Lower leg skin (tissue), 4 donors: ENCODE results near the gene HYAL2. TPM values are rescaled to one million over a fixed set of nuclear protein-coding genes. Genes with fewer than 3 reads are reported as not detected.

Source experiments
- DNase-seq, 2 donors: peaks; one replicate each; pipeline ENCODE4 v3.0.0-alpha.2; 2019; ENCODE audit warnings: low spot score in 2 of 2
- H3K4me3 ChIP-seq: fragments of 200-600 bp; sonication (generic); 2 replicates; pipeline ENCODE4 v1.5.1; 2017; ENCODE audit warnings: mild to moderate bottlenecking, low read depth; ENCODE audit not compliant: poor library complexity, severe bottlenecking
- CTCF ChIP-seq, 3 donors: fragments of 450-650 bp; IDR thresholded peaks; one replicate each; pipeline ENCODE4 v1.5.1; 2016; ENCODE audit warnings: antibody characterized with exemption in 3 of 3, mild to moderate bottlenecking in 3 of 3, moderate library complexity in 2 of 3
- POLR2A ChIP-seq, 2 donors: fragments of 450-650 bp; IDR thresholded peaks; one replicate each; pipeline ENCODE4 v1.6.1; 2016 to 2017; ENCODE audit warnings: antibody characterized with exemption in 2 of 2, mild to moderate bottlenecking in 1 of 2, moderate library complexity in 1 of 2
- WGBS, 2 donors: methylation state at CpG; one replicate each; pipeline ENCODE4 v1.1.5; 2018; 5-methylcytosine and 5-hydroxymethylcytosine counted together
- intact Hi-C: fragments of 100-400 bp; cut with DNase I; formaldehyde crosslinking; loops from one replicate; pipeline ENCODE4 v1.15.0; 2023; ENCODE audit warnings: low total_unique reads
- total RNA-seq, 4 donors: library from RNA; depleted of rRNA; stranded (reverse); fragments of >200 nt; gene quantifications; one replicate each; pipeline ENCODE4 v1.1.0, GENCODE V29; 2016

The HYAL2 gene
- total RNA-seq, 4 donors from 2014 or later, result 44.1 to 95.7 (median 72.9) TPM

GRCh38 chr3:50292159-50293078 is 30.1 kb downstream of the HYAL2 start, which contains the start of gene IFRD2:
IFRD2 (minus strand) TSS chr3:50292429; CDS start chr3:50292274, 155 bp downstream.
- 2 to 3% methylated on average over 6 to 63 of the region's 67 CpGs for WGBS, 2 donors
- H3K4me3 ChIP-seq, result peak within 1 kb of the TSS; percentile 82
- intact Hi-C loops, result no loop called here
- DNase-seq, result peak; percentile 96 to 99
- TF ChIP-seq POLR2A (IDR thresholded peaks at IDR 0.05) (no peak), CTCF (IDR thresholded peaks at IDR 0.05) (no peak)

- DNase-seq, result peak in 1 of 2 donors; percentile 88
- TF ChIP-seq CTCF (IDR thresholded peaks at IDR 0.05) (no peak), POLR2A (IDR thresholded peaks at IDR 0.05) (no peak)
- intact Hi-C loops, result no loop called here
- H3K4me3 ChIP-seq, result no peak overlapping the region
- 91 to 93% methylated on average over 16 of the region's 16 CpGs for WGBS, 2 donors
Observed at GRCh38 chr3:50290161-50290641, 32.3 kb downstream of the HYAL2 start.

- TF ChIP-seq POLR2A (IDR thresholded peaks at IDR 0.05) (no peak), CTCF (IDR thresholded peaks at IDR 0.05) (no peak)
- no peak overlapping the region for H3K4me3 ChIP-seq
- DNase-seq, result no peak
- intact Hi-C loops, result no loop called here
- WGBS, 2 donors, result 95 to 98% methylated on average over 6 of the region's 6 CpGs
Observed at GRCh38 chr3:50289130-50289529, 33.4 kb downstream of the HYAL2 start.

- 89 to 92% methylated on average over 22 to 23 of the region's 23 CpGs for WGBS, 2 donors
- no peak for DNase-seq
- no peak overlapping the region for H3K4me3 ChIP-seq
- intact Hi-C loops, result no loop called here
- TF ChIP-seq POLR2A (IDR thresholded peaks at IDR 0.05), result no peak
- TF ChIP-seq CTCF (IDR thresholded peaks at IDR 0.05), result no peak
Observed at GRCh38 chr3:50288387-50289007, 34.0 kb downstream of the HYAL2 start.

- no peak for DNase-seq
- TF ChIP-seq POLR2A (IDR thresholded peaks at IDR 0.05), result no peak
- TF ChIP-seq CTCF (IDR thresholded peaks at IDR 0.05), result no peak
- intact Hi-C loops, result no loop called here
- 92 to 100% methylated on average over 1 of the region's 1 CpG for WGBS, 2 donors
- H3K4me3 ChIP-seq, result no peak overlapping the region
Observed at GRCh38 chr3:50287262-50287661, 35.3 kb downstream of the HYAL2 start.
